CD4-positive, alpha-beta T cell treated with Interleukin-17A for 4 hours (primary cell): ENCODE results near the gene TSPAN11.
"Not testable (repeated sequence)": the region's sequence is repeated elsewhere in the genome, so short reads cannot be mapped to it uniquely, and the experiment has no call there.

Source experiments
- DNase-seq: peaks from one replicate; pipeline ENCODE4 v3.0.0-alpha.2; 2020; ENCODE audit warnings: mixed read lengths

The TSPAN11 gene, protein sequence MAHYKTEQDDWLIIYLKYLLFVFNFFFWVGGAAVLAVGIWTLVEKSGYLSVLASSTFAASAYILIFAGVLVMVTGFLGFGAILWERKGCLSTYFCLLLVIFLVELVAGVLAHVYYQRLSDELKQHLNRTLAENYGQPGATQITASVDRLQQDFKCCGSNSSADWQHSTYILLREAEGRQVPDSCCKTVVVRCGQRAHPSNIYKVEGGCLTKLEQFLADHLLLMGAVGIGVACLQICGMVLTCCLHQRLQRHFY

DNA sequence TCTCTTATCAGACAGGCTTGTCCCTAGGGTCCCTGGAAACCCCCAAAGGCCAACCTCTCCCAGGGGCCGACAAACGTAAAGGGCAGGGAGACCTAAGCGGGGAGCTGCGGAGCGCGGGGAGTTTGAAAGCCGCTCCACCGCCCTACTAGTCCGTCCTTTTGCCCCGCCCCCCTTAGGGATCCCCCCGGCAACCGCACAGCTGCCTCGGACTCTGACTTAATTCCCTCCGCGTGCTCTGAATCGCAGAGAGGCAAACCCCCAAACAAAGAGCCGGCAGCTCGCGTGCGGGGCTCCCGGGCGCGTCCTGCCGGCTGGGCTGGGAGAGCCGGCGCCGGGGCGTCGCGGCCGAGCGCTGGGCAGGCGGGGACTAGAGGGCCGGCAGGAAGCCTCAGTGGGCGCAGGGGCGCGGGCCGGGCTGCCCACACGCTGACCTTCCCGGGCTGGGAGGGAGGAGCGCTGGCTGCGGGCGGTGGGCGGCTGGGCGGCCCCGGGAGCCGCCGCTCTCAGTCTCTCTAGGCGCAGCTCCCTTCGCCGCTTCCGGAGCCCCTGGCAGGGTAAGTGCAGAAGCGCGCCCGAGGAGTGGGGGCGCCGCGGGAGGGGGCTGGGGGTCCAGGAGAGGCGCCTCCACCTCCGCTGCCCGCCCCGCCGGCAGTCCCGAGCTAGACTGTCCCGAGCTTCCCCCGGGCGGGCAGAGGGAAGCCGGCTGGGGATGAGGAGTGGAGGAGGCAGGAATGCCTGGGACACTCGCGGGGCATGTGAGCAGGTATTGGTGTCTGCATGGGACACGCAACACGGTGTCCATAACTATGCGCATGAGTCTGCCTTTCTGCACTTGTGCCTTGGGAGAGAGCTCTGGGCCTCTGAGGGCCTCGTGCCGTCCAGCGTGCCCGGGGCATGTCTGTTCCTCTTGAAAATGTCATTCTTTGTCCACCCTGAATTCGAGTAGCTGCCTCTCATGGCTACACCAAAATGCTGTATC, at the start of gene TSPAN11:
Gene TSPAN11 (plus strand): TSS at position 506 of the 979 bp plus-strand sequence. CDS start 27,244 bp downstream, outside the sequence.
- DNase-seq, result no peak

DNA sequence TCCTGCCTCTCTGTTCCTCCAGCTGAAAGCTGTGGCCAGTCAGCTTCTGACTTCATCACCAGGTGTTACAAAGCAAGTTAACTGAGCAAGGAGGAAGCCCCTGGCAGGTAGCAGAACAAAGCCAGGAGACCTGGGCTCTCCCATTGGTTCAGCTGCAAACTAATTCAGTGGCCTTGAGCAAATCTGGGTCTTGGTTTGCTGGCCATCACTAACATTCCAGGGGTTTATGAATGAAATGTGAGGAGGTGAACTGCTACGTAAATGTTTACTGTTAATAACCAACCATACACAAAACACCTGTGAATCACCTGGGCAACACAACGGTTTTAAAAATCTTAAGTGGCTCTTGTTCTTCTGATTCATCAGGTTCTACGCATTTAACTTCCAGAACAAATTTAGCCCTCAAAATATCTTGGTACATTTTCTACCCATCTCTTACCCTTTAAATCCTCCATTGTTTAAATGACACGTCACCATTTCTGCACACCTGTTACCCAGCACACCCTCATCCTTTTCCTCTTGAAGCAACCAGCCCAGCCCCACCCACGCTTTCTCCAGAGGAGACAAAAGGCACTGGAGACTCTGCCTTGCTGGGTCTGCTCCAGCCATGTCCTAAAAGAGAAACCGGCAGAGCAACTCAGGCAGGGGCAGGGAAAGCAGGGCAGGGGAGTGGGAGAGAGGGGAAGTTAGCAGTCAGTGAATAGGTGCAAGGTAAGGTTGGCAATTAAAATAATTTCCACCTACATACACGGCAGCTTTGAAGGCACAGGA, 49.3 kb upstream of the TSPAN11 start:
- DNase-seq, result no peak

DNA sequence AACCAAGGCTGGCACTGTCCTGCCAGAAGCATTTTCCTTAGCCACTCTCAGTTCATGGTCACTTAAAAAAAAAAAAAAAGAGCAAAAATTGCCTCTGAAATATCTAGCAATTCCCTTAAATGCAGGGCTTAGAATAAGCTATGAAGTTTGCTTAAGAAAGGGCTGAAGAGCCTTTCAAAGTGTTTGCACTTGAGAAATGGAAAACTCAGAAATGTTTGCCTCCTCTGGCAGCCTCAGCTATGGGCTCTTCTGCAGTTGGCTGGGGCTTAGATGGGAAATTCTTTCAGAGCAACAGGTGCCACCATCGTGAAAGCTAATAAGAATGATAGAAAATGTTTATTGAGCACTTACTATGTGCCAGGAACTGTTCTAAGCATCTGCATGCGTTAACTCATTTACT, 48.5 kb upstream of the TSPAN11 start:
- no peak for DNase-seq

DNA sequence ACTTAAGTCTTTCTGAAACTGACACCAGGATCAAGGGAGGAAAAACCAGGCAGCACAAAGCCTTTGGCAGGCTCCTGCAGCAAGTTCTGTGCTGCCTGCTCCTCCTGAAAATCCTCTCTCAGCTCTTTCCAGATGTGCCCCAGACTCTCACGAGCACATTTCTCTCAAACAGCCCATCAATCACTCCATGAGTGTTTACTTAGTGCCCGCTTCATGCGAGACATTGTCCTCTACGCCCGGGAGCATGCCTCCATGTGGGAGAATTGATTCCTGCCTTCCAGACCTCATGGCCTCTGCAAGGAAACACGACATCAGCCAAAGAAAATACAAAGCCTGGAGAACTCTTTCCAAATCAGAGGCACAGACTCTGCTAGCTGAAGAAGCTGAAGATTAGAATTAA, 46.5 kb upstream of the TSPAN11 start:
- no peak for DNase-seq

DNA sequence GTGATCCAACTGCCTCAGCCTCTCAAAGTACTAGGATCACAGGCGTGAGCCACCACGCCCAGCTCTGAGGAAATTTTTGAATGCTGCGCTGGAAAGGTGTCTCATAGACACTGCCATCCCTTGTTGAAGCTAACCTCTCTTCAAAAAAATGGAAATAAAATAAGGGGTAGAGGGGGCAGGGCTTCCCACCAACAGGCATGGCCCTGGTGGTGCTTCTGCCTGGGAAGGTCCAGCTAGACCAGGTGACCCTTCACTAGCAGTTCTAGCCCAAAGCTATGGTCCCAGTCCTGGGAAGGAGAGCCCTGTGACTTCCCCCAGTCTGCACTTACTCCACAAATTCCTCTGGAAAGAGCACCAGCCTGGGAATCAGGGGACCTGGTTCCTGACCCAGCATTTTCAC, 45.7 kb upstream of the TSPAN11 start:
- DNase-seq, result no peak

DNA sequence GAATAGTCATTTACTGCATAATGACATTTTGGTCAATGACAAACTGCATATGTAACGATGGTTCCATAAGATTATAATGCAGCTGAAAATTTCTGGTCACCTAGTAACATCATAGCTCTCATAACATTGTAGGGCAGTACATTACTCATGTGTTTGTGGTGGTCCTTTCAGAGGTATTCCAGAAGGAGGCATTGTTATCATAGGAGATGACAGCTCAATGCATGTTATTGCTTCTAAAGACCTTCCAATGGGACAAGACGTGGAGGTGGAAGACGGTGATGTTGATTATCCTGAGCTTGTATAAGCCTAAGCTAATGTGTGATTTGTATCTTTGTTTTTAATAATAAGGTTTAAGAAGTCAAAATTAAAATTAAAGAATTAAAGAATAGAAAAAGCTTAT, 43.8 kb upstream of the TSPAN11 start:
- DNase-seq, result no peak

DNA sequence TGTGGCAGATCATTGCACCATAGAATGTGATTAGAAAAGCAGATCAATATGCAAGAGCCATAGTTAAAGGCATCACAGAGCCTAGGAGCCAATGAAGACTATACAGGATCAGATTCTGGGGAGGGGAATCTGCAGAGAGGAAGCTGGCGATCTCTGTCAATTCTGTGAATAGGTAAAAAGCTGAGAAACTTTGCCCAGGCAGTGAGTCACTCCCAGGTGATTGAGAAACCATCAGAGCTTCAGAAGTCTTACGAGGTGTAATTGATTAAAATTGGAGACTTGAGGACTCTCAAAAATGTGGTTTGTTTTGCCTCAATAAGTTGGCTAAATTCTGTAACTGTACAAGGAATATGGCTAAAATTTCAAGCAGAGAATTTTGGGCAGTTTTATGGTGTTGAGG, 41.7 kb upstream of the TSPAN11 start:
- DNase-seq, result no peak

DNA sequence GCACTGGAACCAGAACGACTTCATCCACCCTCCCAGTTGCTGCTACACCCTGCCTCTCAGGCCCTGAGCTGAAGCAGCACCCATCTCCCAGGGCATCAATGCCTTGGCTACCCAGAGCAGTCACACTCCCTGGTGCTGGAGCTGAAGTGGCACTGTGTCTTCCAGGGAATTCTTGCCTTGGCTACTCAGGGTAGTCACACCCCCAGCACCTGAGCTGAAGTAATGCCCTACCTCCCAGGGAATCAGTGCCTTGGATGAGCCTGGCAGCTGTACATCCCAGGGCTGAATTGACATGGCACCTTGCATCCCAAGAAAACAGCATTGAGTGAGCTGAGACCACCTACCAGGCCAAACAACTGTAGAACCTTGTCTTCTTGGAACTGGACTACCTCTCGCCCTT, 41.2 kb upstream of the TSPAN11 start:
- no peak for DNase-seq

DNA sequence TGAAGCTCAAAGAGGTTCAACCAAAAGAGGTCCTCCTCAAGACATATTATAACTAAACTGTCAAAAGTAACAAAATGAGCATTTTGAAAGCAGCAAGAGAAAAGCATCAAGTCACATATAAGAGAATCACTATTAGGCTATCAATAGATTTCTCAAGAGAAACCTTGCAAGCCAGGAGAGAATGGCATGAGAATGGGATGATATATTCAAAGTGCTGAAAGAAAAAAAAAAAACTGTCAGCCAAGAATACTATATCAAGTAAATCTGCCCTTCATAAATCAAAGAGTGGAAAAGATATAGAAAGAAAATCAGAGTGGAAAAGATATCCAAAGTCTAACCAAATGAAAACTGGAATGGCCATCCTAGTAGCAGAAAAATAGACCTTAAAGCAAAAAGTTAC, 39.3 kb upstream of the TSPAN11 start:
- DNase-seq, result no peak

DNA sequence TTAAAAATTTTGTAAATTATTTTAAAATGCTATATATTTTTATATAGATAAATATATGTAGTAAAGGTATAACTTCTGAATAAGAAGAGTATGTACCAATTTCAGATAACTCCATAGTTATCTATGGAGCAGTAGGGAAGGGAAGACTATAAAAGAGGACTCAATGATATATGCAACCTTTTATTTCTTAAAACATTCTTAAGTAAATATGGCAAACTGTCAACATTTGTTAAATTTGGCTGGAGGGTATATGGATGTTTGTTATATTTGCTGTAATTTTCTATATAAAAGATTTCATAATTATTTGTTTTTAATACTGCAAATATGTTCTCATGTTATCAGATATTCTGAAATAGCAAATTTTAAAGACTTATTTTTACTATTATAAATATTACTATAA, 38.3 kb upstream of the TSPAN11 start:
- no peak for DNase-seq

DNA sequence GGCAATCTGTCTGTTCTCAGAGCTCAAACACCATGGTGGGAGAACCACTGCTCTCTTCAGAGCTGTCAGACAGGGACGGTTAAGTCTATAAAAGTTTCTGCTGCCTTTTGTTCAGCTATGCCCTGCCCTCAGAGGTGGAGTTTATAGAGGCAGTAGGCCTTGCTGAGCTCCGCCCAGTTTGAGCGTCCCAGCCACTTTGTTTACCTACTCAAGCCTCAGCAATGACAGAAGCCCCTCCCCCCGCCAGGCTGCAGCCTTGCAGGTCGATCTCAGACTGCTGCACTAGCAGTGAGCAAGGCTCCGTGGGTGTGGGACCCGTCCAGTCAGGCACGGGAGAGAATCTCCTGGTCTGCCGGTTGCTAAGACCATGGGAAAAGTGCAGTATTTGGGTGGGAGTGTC, 32.0 kb upstream of the TSPAN11 start:
- DNase-seq, result not testable (repeated sequence)

DNA sequence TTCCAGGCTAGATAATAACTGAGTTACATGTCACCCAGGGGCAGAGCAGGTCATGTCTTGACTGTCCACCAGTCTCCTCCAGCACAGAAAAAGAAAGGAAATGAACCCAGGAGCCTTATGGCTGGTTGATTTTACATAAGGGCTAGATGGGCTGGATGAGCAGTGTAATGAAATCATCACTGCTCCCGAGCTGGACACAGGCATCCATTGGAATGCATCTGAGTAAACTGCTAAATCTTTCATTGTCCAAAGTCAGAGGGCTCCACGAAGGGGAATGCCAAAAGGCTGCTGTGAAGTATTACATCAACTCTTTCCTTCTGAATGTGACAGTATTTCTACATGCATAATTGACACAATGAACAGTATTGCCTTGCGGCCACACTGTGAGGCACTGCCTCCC, 30.1 kb upstream of the TSPAN11 start:
- no peak for DNase-seq

DNA sequence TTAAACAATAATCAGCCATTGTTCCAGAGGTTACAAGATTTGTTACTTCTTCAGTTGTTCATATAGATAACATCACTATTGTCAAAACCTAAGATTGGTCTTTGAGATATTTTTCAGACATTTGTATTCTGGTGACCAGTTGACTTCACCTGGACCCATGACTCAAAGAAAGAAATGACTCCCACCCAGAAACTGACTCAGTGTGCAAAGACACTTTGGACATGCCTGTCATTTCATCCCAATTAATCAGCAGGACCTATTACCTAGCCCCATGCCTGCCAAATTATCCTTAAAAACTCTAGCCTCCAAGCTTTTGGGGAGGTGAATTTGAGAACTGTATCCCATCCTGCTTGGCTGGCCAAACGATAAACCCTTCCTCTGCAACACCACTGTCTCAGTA, 27.7 kb upstream of the TSPAN11 start:
- no peak for DNase-seq

DNA sequence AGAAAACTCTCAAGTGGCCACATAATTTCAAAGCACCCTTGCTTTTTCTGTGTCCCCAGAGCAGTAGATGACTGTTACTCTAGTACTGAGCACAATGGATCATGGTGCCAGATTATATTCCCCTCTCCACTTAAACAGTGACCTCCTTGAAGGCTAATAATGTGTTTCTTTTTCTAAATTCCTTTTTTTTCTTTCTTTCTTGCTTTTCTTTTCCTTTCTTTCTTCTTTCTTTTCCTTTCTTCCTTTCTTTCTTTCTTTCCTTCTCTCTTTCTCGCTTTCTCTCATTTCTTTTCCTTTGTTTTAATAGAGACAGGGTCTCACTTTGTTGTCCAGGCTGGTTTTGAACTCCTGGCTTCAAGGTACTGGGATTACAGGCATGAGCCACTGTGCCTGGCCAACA, 26.2 kb upstream of the TSPAN11 start:
- no peak for DNase-seq

DNA sequence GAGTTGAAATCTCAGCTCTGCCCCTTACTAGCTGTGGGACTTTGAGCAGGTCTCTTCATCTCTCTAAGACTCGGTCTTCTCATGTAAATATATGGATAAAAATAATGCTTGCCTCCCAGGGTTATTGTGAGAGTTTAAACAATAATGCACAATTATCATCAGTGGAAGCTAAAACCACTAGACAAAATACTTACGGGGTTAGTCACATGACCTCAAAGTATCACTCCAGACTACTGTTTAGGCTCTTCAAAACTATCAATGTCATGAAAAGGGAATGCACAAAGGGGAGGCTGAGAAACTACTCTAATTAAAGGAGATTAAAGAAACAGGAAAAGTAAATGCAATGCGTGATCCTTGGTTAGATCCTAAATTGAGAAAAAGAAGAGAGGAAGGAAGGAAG, 24.5 kb upstream of the TSPAN11 start:
- DNase-seq, result no peak

DNA sequence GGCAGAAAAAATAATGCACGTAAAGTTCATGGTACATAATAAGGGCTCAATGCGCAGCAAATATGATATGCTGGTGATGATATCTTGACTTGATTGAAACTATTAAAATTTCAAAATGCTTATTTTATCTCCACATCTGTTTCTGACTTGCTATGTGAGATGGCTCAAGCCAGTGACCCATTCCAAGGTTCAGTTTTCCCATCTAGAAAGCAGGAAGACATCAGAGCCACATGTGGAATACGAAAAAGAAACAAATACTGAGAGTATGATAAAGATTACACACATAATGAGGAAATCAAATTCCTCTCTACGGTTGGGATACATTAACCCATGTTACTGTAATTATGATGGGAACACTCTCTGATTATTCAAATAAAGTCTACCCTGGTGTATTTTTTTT, 24.0 kb upstream of the TSPAN11 start:
- no peak for DNase-seq

DNA sequence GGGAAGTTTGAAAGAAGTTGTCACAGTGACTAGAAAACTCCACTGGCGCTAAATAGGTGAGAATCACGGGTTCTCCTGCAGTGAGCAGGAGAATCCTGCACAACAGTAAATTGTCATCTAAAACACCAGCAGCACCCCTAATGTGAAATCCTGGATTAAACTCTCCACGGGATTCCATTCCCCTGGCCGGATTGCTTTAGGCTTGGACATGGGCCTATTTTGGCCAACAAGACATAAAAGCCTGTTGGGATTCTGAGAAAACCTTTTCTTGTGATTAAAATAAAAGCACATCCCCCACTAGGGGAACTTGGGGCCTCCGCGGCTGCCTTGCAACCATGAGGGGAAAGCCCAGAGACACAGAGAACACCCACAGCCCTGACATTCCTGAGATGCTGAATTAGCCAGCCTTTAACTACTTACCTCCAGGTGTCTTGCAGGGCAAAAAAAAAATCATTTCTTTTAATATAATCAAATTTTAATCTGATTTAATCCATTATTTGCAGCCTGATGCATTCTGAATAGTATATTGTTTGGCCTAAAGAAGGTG, 21.0 kb upstream of the TSPAN11 start:
- DNase-seq, result no peak

DNA sequence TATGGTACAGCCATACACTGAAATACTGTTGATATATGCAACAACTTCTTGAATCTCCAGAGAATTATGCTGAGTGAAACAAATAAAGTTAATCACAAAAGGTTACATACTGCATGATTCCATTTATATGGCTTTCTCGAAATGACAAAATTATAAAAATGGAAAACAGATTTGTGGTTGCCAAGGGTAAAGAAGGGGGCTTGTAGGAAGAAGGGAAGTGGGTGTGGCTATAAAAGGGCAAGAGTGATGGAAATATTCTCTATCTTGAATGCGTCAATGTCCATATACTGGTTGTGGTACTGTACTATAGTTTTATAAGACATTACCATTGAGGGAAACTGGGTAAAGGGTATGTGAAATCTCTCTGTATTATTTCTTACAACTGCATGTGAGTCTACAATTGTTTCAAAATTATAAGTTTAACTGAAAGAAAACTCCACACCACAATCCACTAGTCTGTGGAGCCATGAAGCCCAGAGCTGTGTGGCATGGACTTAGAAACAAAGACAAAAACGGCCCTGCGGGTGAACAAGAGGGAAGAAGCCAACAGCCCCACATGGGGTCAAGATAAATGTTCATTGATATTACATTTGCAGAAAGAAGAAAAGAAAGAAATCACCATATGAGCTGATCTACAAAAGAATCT, 18.3 kb upstream of the TSPAN11 start:
- DNase-seq, result no peak

DNA sequence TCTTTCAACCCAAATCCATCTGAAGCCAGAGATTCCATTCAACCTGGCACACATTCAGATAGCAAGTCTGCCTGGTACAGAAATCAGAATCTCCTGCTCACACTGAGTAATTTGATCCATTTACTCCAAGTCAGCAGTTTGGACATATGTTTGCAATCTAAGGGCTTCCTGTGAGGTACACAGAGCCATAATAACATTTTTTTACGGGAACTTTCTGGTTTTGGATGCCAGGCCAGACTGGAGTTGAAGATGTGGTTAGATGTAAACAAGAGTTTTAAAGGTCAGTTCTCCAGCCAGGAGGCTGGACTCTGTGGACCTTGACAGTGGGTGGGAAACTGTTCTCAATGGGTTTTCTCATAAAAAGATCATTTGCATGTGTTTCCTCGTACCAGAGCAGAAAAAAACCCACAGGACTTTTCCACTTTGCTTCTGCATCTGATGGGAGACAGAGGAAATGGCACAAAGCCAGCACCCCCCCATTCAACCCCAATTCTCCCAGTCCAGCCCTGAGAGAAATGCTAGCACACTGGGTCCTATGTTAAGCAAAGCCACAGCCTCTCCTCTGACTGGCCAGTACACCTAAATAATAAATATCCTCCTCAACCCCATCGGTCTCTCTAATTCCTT, 17.7 kb upstream of the TSPAN11 start:
- DNase-seq, result no peak

DNA sequence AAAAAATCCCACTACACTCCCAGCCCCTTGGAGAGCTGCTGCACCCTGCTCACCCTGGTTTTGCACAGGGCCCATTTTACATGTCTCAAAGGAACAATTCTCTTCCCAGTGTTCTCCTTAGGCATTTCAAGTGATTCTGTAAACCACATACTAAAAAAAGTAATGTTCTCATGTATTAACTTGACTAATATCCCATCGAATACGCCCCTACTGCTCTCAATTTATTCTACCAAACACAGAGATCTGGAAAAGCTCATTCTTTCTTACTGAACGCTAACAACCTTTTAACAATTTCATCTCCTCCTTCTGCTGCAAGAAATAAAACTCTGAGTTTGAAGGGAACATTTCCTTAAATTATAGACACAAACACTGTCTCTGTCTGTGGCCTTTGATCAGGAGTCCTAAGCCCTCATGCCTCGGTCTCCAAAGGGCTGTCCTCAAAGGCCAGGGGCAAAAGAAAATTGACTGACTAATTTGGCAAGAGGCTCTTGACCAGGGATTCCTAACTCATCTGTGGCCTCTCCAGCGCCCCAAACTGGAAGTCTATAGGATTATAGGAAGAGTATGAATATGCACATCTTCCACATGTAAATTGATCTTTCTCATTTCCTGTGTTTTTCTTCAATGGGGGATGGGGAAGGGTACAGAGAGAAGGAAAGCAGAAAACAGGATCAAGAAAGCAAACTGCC, 17.1 kb upstream of the TSPAN11 start:
- DNase-seq, result no peak

DNA sequence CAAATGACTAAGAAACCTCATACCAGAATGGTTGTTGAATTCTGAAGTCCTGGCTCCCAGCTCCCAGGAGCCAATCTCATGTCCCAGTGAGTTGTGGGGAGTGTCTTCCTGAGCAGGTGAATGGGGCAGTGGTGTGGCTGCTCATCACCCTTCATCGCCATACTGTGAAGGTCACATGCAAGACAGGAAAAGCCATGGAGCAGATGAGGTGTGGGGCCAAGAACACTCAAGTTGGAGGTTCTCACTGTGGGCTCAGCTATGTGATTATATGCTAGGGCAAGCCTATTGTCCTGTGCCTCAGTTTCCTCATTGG, 16.6 kb upstream of the TSPAN11 start:
- no peak for DNase-seq

DNA sequence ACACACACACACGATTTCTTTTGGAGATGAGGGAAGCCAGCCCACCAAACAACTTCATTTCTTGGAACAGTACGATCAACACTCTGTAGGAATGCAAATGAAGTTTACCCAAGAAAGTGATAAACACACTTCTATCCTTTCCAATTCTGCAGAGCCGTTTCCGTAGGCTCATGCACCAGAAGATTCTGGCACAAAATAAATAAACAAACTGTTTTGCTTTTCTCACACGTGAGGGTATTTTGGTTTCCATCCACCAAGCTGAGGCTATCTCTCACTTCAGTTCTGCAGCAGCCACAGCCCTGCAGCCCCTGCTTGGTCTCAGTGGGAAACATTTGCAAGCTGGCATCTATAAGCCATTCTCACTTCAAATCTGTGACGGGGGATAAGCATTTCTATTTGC, 15.3 kb upstream of the TSPAN11 start:
- DNase-seq, result no peak
